ENCODE data around the gene RIN2.
"Not testable (repeated sequence)": the region's sequence is repeated elsewhere in the genome, so short reads cannot be mapped to it uniquely, and the experiment has no call there.

The RIN2 gene

GRCh38 chr20:19789446-19789845 is 31.4 kb downstream of the RIN2 start:
- DNase-seq, result no peak

GRCh38 chr20:19791887-19792286 is 33.8 kb downstream of the RIN2 start:
- no peak for DNase-seq

GRCh38 chr20:19793716-19794115 is 35.7 kb downstream of the RIN2 start:
- DNase-seq, result no peak

- DNase-seq, result no peak
Measured at GRCh38 chr20:19794941-19795340, 36.9 kb downstream of the RIN2 start.

GRCh38 chr20:19799325-19799724 is 41.3 kb downstream of the RIN2 start:
- no peak for DNase-seq

GRCh38 chr20:19802099-19802491 is 44.0 kb downstream of the RIN2 start:
- no peak for DNase-seq

- DNase-seq, result no peak
Measured at GRCh38 chr20:19802492-19803158, 44.6 kb downstream of the RIN2 start.

GRCh38 chr20:19806276-19806675 is 48.2 kb downstream of the RIN2 start:
- not testable (repeated sequence) for DNase-seq

- DNase-seq, result no peak
Measured at GRCh38 chr20:19806806-19807190, 48.7 kb downstream of the RIN2 start.

- no peak for DNase-seq
Measured at GRCh38 chr20:19807191-19807945, 49.3 kb downstream of the RIN2 start.

Measured in GOT3 (cell line).